ENCODE data around the gene RTF1. TPM values are rescaled to one million over a fixed set of nuclear protein-coding genes. Genes with fewer than 3 reads are reported as not detected.

The RTF1 gene
- total RNA-seq, 1 experiment from 2014 or later = 47.6 TPM

DNA sequence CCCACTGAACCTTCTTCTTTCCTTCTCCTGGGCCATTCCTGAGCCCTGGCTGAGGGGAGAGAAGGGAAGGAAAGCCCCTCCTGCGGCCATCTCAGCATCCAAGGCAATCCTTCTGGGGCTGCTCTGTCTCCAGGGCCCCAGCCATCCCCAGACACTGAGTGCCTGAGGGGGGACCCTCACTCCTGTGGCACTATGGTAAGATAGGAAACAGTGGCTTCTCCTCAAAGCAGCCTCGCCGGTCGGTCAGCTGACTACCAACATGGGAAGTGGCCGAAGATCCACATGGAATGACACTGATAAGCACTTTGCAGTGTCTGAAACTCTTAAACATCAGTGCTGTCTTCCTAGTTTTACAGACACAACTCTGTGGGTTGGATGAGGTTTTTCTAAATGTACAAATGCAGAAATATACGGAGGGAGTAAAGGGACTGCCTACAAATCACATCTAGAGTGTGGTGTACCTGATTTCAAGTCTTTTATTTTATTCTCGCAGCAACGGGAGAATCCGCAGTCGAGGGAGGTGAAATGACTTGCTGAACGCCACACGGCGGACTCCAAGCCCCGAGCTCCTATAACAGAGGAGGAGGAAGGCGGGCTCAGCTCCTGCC, 75.8 kb downstream of the RTF1 start:
- intact Hi-C loops (cut with micrococcal nuclease; ENCODE audit: unreplicated experiment) = no loop called here
- TF ChIP-seq EZH2 (IDR thresholded peaks at IDR 0.05; ENCODE audit: borderline replicate concordance, low read depth, low read length, poor library complexity, severe bottlenecking) = no peak
- TF ChIP-seq, protein P1, sequence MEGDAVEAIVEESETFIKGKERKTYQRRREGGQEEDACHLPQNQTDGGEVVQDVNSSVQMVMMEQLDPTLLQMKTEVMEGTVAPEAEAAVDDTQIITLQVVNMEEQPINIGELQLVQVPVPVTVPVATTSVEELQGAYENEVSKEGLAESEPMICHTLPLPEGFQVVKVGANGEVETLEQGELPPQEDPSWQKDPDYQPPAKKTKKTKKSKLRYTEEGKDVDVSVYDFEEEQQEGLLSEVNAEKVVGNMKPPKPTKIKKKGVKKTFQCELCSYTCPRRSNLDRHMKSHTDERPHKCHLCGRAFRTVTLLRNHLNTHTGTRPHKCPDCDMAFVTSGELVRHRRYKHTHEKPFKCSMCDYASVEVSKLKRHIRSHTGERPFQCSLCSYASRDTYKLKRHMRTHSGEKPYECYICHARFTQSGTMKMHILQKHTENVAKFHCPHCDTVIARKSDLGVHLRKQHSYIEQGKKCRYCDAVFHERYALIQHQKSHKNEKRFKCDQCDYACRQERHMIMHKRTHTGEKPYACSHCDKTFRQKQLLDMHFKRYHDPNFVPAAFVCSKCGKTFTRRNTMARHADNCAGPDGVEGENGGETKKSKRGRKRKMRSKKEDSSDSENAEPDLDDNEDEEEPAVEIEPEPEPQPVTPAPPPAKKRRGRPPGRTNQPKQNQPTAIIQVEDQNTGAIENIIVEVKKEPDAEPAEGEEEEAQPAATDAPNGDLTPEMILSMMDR (conservative IDR thresholded peaks at IDR 0.05; ENCODE audit: low read depth, low read length) = no peak
- H3K27me3 ChIP-seq (replicated peaks; ENCODE audit: insufficient read depth, low read depth, low read length, poor library complexity) = no peaks in the 10 kb centered on the region
- no peak for DNase-seq (ENCODE audit: low spot score)
- H3K27ac ChIP-seq (ENCODE audit: low read depth, low read length, poor library complexity, severe bottlenecking) = peak overlapping the region; percentile 88
- H3K36me3 ChIP-seq (ENCODE audit: insufficient read depth, low read length, poor library complexity, severe bottlenecking) = no peaks in the 10 kb centered on the region
- H3K4me1 ChIP-seq (ENCODE audit: insufficient read depth, low read length, poor library complexity, severe bottlenecking) = peaks cover 10% of the 10 kb centered on the region
- POLR2A ChIA-PET (ENCODE audit: low non-redundant PET) = no interaction called here
- H3K4me3 ChIP-seq (ENCODE audit: low read depth, low read length, poor library complexity, severe bottlenecking) = peak overlapping the region; percentile 53
- BruUV-seq (replicated peaks) = TSS peak; percentile 51
- CTCF ChIA-PET = no interaction called here
- no peaks in the 10 kb centered on the region for H3K9me3 ChIP-seq (ENCODE audit: low read depth, low read length, poor library complexity, severe bottlenecking)

DNA sequence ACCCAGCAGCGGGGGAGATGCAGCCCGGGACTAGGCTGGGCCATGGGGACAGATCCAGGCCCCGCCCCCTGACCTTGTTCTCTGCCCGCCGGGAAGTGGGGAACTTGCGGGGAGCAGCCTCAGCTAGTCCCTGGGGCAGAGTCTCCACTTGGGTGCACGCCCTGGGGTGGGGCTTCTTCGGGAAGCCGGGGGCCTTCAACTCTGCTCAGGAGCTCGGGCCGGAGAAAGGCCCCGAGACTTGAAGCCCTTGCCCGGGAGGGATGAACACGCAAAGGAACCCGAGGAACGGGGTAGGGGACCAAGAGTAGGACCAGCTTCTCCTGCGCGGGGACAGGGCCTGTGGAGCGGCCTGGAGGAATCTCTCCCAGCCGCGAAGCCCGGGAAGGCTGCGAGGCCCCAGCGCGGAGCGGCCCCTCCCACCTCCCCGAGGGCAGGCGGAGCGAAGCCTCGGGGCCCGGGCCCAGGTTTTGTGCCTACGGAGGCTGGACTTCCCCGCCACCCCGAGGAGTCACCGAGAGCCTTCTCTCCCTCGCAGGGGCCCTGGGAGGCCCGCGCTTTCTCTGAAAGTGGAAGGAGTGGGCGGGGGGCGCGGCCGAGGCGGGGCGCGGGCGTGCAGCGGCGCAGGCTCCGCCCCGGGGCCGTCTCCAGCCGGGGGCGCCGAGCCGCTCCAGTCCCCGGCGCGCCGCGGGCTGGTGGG, 76.5 kb downstream of the RTF1 start, which contains the start of gene ITPKA:
TSS of gene ITPKA (plus strand) at position 670 of the 697 bp plus-strand sequence. CDS start 54 bp downstream, outside the sequence.
- Histone ChIP-seq H3K36me3 (ENCODE audit: insufficient read depth, low read length, poor library complexity, severe bottlenecking) (no peaks in the 10 kb centered on the region), H3K27me3 (replicated peaks; ENCODE audit: insufficient read depth, low read depth, low read length, poor library complexity) (no peaks in the 10 kb centered on the region), H3K4me1 (ENCODE audit: insufficient read depth, low read length, poor library complexity, severe bottlenecking) (peaks cover 10% of the 10 kb centered on the region), H3K9me3 (ENCODE audit: low read depth, low read length, poor library complexity, severe bottlenecking) (no peaks in the 10 kb centered on the region), H3K27ac (ENCODE audit: low read depth, low read length, poor library complexity, severe bottlenecking) (peak within 1 kb of the TSS; percentile 88), H3K4me3 (ENCODE audit: low read depth, low read length, poor library complexity, severe bottlenecking) (peak within 1 kb of the TSS; percentile 53)
- intact Hi-C loops (cut with micrococcal nuclease; ENCODE audit: unreplicated experiment) = no loop called here
- DNase-seq (ENCODE audit: low spot score) = peak; percentile 94
- TF ChIP-seq, protein P1 (conservative IDR thresholded peaks at IDR 0.05; ENCODE audit: low read depth, low read length) = no peak
- no peak for TF ChIP-seq EZH2 (IDR thresholded peaks at IDR 0.05; ENCODE audit: borderline replicate concordance, low read depth, low read length, poor library complexity, severe bottlenecking)
- no TSS peak for BruUV-seq (replicated peaks)
- ChIA-PET POLR2A (ENCODE audit: low non-redundant PET) (no interaction called here), CTCF (interaction anchor here (0.5 kb wide), 1 partner anchor 86 kb away, joined by 5 read pairs; no protein-coding TSS in a partner anchor)

DNA sequence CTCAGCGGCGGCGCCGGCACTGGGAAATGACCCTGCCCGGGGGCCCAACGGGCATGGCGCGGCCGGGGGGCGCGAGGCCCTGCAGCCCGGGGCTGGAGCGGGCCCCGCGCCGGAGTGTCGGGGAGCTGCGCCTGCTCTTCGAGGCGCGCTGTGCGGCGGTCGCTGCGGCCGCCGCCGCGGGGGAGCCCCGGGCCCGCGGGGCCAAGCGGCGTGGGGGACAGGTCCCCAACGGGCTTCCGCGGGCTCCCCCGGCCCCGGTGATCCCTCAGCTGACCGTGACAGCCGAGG, 77.0 kb downstream of the RTF1 start:
- DNase-seq (ENCODE audit: low spot score) = no peak
- no peaks in the 10 kb centered on the region for H3K9me3 ChIP-seq (ENCODE audit: low read depth, low read length, poor library complexity, severe bottlenecking)
- ChIA-PET POLR2A (ENCODE audit: low non-redundant PET) (no interaction called here), CTCF (interaction anchor here (0.5 kb wide), 1 partner anchor 85 kb away, joined by 5 read pairs; no protein-coding TSS in a partner anchor)
- H3K4me3 ChIP-seq (ENCODE audit: low read depth, low read length, poor library complexity, severe bottlenecking) = peak overlapping the region; percentile 53
- no peak overlapping the region for H3K27ac ChIP-seq (ENCODE audit: low read depth, low read length, poor library complexity, severe bottlenecking)
- no peaks in the 10 kb centered on the region for H3K36me3 ChIP-seq (ENCODE audit: insufficient read depth, low read length, poor library complexity, severe bottlenecking)
- no peaks in the 10 kb centered on the region for H3K27me3 ChIP-seq (replicated peaks; ENCODE audit: insufficient read depth, low read depth, low read length, poor library complexity)
- peaks cover 14% of the 10 kb centered on the region for H3K4me1 ChIP-seq (ENCODE audit: insufficient read depth, low read length, poor library complexity, severe bottlenecking)
- no peak for TF ChIP-seq EZH2 (IDR thresholded peaks at IDR 0.05; ENCODE audit: borderline replicate concordance, low read depth, low read length, poor library complexity, severe bottlenecking)
- TF ChIP-seq, protein P1 (conservative IDR thresholded peaks at IDR 0.05; ENCODE audit: low read depth, low read length) = no peak
- BruUV-seq (replicated peaks) = no TSS peak
- intact Hi-C loops (cut with micrococcal nuclease; ENCODE audit: unreplicated experiment) = no loop called here

Measured in A673 (cell line).